HEK293T (cell line): Measurements from ENCODE around the gene CDH12.

ENCODE experiments used
- FOXK2 ChIP-seq: fragments of 450-650 bp; IDR thresholded peaks from 2 replicates; pipeline ENCODE4 v1.6.1; 2016; ENCODE audit warnings: mild to moderate bottlenecking
- LEF1 ChIP-seq: fragments of 450-650 bp; IDR thresholded peaks from 2 replicates; pipeline ENCODE4 v1.6.1; 2017; ENCODE audit warnings: mild to moderate bottlenecking, borderline replicate concordance
- PKNOX1 ChIP-seq: fragments of 450-650 bp; IDR thresholded peaks from 2 replicates; pipeline ENCODE4 v1.6.1; 2016
- SP1 ChIP-seq: fragments of 450-650 bp; IDR thresholded peaks from 2 replicates; pipeline ENCODE4 v1.6.1; 2017
- SUZ12 ChIP-seq: fragments of 450-650 bp; IDR thresholded peaks from 2 replicates; pipeline ENCODE4 v1.6.1; 2016; ENCODE audit warnings: mild to moderate bottlenecking
- TARDBP ChIP-seq: fragments of 450-650 bp; IDR thresholded peaks from 2 replicates; pipeline ENCODE4 v1.6.1; 2016

GRCh38 chr5:22577006-22577405, 276.1 kb downstream of the CDH12 start:
- no peak for TF ChIP-seq LEF1
- no peak for TF ChIP-seq FOXK2
- TF ChIP-seq TARDBP, result no peak
- TF ChIP-seq PKNOX1, result no peak
- no peak for TF ChIP-seq SP1
- no peak for TF ChIP-seq SUZ12
